Measurements from ENCODE around the gene SNAPC3. TPM values are rescaled to one million over a fixed set of nuclear protein-coding genes. Genes with fewer than 3 reads are reported as not detected.

Gene SNAPC3
- total RNA-seq, 4 donors from 2014 or later = 15.1 to 20.2 (median 16.9) TPM

DNA sequence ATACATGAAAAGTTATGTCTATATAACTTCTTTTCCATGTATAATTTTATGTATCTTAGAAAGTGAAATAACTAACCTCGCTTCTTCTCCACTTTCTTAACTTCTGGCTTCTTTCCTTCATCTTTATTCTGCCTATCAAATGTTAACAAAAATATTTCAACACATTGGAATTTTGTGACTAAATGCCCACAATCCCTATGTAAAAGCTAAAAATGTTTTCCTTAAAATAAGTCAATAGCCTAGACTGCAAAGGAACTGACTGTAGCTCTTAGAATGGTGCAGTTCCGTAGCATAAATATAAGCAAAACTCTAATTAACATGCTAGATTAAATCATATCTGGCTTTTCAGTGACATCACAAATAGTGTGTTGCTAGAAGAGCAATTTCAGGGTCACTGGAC is 47.2 kb downstream of the SNAPC3 start:
- TF ChIP-seq, protein P1, sequence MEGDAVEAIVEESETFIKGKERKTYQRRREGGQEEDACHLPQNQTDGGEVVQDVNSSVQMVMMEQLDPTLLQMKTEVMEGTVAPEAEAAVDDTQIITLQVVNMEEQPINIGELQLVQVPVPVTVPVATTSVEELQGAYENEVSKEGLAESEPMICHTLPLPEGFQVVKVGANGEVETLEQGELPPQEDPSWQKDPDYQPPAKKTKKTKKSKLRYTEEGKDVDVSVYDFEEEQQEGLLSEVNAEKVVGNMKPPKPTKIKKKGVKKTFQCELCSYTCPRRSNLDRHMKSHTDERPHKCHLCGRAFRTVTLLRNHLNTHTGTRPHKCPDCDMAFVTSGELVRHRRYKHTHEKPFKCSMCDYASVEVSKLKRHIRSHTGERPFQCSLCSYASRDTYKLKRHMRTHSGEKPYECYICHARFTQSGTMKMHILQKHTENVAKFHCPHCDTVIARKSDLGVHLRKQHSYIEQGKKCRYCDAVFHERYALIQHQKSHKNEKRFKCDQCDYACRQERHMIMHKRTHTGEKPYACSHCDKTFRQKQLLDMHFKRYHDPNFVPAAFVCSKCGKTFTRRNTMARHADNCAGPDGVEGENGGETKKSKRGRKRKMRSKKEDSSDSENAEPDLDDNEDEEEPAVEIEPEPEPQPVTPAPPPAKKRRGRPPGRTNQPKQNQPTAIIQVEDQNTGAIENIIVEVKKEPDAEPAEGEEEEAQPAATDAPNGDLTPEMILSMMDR (IDR thresholded peaks at IDR 0.05) = no peak
- no peak for TF ChIP-seq POLR2A (IDR thresholded peaks at IDR 0.05)
- no peak overlapping the region for H3K4me3 ChIP-seq (ENCODE audit: low read depth, poor library complexity, severe bottlenecking)
- no peak for DNase-seq (ENCODE audit: low spot score in 2 of 2)
- intact Hi-C loops (cut with DNase I; ENCODE audit: low total_unique reads) = no loop called here
- whole genome bisulfite sequencing, 2 donors = 95 to 97% methylated on average over 2 of the region's 2 CpGs

DNA sequence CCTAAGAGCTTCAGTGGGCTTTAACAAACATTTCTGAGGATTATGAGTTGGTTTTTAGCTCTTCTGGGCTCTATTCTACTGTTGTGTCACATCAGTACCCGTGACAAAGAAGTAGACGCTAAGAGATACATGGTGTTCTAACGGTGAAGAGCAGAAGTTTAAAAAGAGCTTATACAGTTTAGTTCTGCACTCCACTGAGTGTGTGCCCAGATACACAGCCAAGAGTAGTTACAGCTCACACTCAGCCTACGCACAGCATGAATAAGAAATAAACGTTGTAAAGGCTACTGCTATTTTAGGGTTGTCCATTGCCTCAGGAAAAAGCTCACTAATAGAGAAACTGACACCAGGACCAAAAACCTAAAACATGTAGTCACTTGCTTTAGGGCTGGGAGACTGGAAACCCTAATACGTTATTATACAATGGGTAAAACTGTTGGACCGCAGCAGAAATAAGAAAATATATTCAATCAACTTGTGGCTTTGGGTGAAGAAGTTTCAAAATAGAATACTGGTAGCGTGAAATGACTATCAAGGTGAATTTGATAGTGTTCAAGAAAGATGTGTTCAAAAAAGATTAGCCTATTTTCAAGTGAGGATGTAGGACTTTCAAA is 53.4 kb downstream of the SNAPC3 start:
- WGBS, 2 donors = 89 to 90% methylated on average over 8 of the region's 8 CpGs
- intact Hi-C loops (cut with DNase I; ENCODE audit: low total_unique reads) = no loop called here

DNA sequence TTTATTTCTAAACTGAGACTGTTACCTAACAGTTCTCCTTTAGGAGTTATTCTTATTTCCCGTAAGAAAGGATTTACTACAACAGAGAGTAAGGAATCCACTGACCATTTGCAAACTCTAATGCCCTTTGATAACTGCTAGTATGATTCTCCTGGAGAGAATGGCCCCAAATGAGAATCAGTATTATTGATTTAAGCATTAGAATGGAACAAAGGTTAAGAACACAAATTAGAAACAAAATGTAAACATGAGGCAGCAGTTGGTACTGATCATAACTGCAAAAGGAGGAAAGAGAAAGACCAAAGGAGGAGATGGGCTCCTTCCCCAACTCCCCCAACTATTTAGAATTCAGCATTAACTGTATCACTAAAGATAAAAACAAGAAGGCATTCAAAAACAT is 57.4 kb downstream of the SNAPC3 start:
- 88 to 96% methylated on average over 1 of the region's 1 CpG for whole genome bisulfite sequencing, 2 donors
- TF ChIP-seq POLR2A (IDR thresholded peaks at IDR 0.05) = no peak
- TF ChIP-seq, protein P1 (IDR thresholded peaks at IDR 0.05) = no peak
- DNase-seq (ENCODE audit: low spot score in 2 of 2) = no peak
- H3K4me3 ChIP-seq (ENCODE audit: low read depth, poor library complexity, severe bottlenecking) = no peak overlapping the region
- intact Hi-C loops (cut with DNase I; ENCODE audit: low total_unique reads) = no loop called here

More for the DNA sequence above, 53.4 kb downstream of the SNAPC3 start:
- H3K4me3 ChIP-seq (ENCODE audit: low read depth, poor library complexity, severe bottlenecking) = no peak overlapping the region
- TF ChIP-seq, protein P1 (IDR thresholded peaks at IDR 0.05) = no peak
- TF ChIP-seq POLR2A (IDR thresholded peaks at IDR 0.05) = no peak
- DNase-seq (ENCODE audit: low spot score in 2 of 2) = no peak

DNA sequence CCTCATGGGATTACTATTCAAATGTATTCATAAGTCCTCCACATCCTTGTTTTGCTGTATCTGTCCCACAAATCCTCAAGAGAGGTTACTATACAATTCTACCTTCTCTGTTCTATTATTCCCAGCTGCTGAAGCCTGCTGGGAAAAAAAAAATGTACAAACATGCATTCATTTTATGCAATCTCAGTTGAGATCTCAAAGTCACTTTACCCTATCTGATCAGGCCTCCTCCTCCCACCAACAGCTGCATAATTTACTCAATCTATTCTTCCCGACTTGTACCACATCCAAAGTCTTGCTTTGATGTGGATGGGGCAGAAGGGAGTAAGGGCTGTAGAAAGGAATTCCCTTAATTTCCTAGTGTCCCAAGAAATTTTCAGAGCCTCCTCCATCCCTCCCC is 59.5 kb downstream of the SNAPC3 start:
- WGBS, 2 donors = 33 to 45% methylated on average over 1 of the region's 1 CpG
- intact Hi-C loops (cut with DNase I; ENCODE audit: low total_unique reads) = no loop called here
- DNase-seq (ENCODE audit: low spot score in 2 of 2) = no peak
- TF ChIP-seq, protein P1 (IDR thresholded peaks at IDR 0.05) = no peak
- no peak for TF ChIP-seq POLR2A (IDR thresholded peaks at IDR 0.05)
- H3K4me3 ChIP-seq (ENCODE audit: low read depth, poor library complexity, severe bottlenecking) = no peak overlapping the region

DNA sequence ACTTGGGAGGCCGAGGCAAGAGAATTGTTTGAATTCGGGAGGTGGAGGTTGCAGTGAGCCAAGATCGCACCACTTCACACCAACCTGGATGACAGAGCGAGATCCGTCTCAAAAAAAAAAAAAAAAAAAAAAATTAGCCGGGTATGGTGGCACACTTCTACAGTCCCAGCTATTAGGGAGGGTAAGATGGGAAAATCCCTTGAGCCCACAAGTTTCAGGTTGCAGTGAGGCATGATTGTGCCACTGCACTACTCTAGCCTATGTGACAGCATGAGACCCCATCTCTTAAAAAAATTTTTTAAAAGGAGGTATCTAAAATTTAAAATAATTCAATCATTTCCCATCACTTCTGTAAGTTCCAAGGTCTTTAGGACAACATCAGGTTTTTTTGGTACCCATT is 62.1 kb downstream of the SNAPC3 start:
- intact Hi-C loops (cut with DNase I; ENCODE audit: low total_unique reads) = no loop called here
- 85 to 95% methylated on average over 6 of the region's 6 CpGs for WGBS, 2 donors
- H3K4me3 ChIP-seq (ENCODE audit: low read depth, poor library complexity, severe bottlenecking) = no peak overlapping the region
- TF ChIP-seq, protein P1 (IDR thresholded peaks at IDR 0.05) = no peak
- DNase-seq (ENCODE audit: low spot score in 2 of 2) = no peak

Measured in lower leg skin (tissue), 4 donors.